Glomerular visceral epithelial cell (primary cell): ENCODE data around the gene AGBL3.
A peak's percentile ranks its signal among the peaks of the same experiment; 100 is the strongest.

Experiments
- DNase-seq: peaks from one replicate; pipeline ENCODE4 v3.0.0-alpha.2; 2016; ENCODE audit errors: extremely low spot score

The AGBL3 gene

DNA sequence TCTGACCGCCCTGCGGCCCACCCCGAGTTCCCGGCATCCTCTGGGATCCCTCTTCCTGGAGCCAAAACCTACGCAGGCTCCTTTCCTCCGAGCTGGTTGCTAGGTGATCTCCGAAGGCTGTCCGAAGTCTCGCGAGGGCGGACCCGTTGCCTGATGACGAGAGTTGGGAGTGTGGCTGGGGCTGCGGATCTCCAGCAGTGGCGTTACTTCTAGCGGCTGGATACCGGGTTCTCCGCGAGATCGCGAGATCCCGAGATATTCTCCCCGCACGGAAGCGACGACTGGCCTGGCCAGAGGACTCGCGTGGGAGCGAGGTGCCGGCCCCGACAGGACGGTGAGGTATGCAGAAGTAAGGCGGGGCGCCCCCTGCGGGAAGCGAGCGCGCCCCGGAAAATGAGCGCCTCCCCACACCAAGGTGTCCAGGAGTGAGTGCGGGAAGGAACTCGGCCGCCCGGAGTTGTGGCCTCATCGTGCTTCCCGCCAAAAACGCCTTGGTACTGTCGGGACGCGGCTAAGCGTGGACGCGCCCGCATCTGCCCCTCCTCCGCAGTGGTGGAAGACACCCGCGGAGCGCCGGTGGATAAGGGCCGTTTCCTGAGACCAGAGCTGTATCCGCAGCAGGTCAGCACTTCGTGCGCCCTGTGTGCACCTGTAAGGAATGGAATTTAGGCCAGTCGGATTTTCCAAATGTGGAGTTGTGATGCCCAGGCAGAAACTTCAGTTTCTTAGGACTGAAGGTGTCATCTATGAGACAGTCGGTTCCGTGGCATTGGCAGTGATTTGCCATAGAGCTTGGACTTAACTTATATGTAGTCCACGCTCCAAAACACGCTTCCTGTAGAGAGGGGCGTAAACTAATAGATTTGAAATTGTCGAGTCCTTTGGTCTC, at the start of gene AGBL3:
TSS of gene AGBL3 (plus strand) at position 146 of the 889 bp plus-strand sequence. CDS start 1,426 bp downstream, outside the sequence.
- DNase-seq, result peak; percentile 92

DNA sequence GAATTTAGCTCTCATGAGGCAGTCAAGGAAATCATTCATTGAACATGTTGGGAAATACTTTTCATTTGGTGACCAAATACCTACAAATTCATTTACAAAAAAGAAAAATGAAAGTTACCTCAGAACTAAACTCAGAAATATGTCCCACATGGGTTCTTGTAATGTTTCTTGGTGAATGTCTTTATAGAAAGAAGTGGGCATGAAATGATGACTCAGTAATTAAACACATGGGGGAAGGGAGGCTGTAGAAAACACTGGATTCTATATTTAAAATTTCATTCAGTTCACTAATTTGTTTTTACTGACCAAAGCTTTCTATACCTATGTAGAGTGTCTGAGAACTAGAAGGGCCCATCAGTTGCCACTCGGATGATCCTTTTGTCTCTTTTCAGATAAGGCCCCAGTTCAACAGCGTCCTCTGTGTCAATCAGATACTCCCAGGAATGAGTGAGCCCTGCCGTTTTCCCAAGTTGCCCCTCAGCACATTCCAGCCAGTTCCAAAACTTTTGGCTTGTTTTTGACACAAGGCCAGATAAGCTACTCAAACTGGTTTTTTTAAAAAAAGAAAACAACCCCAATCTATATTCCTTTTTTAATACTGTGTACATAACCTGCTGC, 49.3 kb upstream of the AGBL3 start:
- DNase-seq, result no peak

DNA sequence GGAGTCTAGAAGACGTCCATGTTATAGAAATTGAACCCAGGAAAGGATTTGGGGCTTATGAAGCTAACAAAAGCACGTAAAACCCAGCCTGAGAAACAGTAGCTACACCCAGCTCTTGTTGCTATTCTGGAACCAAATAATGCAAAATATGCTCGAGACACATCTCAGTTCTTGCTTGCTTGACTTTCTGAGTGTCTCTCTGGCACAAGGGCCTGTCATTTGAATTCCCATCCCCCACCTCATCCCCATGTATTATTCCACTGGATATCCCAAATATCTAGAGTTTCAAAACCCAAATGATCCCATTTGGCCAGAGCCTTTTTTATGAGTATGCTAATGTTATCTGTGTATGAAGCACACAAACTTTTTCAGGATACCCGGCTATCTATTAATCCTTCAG, 48.2 kb upstream of the AGBL3 start:
- no peak for DNase-seq

DNA sequence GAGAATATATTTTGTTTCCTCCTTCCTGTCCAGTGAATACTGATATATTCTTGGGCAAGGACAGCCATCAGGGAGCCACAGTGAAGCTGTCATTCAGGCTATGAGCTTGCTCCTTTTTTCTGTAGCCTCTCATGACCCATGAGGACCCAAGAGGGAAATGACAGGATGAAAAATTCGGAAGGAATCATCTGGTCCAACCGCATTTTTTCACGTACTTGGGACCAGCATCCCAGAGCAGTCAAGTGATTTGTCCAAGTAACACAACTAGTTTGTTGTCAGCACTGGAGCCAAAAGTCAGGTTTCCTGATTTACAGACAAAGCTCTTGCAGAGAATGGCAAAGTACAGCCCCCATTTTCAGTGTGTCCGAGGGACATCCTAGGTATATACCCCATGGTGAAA, 47.2 kb upstream of the AGBL3 start:
- no peak for DNase-seq

DNA sequence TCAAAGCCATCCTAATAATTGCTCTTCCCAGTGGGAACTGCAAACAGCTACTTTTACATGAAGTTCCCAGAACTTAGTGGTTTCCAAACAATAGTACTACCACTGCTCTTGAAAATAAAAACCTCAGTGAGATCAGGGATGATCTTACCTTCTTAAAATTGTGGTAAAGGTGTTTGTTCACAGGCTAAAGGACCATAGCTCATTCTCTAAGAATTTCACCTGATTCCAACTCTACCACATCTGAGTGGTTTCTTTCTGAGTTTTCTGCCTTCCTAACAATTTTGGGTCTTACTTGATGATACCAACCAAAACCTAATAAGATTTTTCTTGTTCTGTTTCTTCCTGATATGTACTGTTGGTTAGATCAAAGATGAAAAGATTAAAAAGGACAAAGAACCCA, 45.6 kb upstream of the AGBL3 start:
- peak; percentile 7 for DNase-seq

DNA sequence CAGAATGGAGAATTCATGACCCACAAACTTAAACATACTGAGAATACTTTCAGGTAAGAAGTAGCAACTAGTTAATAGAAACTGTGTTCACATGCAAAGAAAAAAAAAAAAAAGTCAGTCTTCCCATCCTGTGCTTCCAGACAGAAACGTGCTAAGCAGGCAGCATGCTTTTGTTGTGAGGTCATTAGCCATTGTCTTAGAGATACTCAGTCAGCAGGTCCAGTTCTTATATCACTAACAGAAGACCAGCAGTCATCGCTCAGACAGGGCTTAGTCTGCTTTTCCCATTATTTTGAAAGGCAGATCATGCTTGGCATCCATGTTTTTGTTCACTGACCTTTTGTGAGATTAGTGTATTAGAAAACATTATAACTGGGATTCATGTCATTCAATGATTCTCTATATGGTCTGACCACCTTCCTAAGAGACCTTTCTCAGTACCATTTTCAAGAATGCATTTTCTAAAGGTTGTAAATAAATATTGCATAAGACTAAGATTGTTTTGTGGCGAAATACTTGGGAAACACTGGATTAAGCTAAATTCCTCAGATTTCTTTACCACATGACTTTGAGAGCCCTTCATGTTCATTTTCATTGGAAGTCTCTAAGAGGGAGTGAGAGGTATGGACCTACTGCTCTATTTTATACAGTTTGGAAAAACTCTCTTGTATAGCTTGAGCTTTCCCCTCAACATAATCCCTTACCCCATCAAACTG, 45.0 kb upstream of the AGBL3 start:
- DNase-seq, result peak; percentile 87

DNA sequence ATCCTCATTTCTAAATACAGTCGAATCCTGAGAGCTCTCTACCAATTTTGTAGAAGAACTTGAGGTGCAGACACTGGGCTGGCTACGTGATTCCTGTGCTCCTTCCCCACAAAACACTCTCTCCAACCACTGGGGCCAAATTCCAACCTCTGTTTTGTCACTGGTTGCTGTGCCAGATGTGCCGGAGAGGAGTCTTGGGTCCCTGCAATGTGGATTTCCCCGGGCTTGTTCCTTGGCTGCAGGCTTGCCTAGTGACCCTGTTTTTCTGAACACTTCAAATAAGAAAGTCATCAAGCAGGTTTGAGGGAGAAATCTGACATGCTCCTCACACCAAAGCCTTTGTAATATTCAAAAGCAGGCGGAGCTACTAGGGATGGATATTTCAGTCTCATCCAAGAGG, 44.4 kb upstream of the AGBL3 start:
- no peak for DNase-seq

DNA sequence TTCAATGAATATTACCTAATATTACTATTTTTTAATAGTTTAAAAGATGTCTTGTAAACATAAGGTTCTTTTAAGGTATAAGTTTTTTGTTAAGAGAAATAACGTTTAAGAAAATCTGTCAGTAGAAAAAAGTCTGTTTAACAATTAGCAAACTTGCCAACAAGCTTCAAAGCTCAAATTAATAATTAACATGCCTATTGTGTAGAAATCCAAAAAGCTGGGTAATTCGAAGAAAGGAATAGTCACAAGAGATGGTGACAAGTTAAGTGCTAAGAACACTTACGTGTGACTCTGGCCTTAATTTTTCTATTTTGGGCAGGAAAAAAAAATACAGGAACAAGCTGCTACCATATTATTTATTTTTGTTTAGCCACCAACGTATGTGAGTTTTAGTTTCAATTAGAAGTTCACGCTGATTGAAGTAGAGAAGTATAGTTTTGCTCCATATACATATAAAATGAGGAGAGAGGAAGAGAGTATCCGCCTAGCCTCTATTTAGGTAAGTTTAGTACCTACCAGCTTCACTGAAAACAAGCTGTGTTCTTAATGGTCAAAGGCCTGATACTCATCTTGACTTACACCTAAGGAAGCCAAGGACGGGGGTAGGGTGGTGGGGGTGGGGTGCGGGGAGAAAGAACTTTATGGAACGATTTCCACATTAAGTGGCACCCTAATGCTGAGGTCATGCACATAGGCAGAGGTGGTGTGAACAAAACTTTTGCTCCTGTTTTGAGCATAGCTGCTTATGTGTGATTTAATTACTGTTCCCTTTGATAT, 43.4 kb upstream of the AGBL3 start:
- DNase-seq, result no peak

DNA sequence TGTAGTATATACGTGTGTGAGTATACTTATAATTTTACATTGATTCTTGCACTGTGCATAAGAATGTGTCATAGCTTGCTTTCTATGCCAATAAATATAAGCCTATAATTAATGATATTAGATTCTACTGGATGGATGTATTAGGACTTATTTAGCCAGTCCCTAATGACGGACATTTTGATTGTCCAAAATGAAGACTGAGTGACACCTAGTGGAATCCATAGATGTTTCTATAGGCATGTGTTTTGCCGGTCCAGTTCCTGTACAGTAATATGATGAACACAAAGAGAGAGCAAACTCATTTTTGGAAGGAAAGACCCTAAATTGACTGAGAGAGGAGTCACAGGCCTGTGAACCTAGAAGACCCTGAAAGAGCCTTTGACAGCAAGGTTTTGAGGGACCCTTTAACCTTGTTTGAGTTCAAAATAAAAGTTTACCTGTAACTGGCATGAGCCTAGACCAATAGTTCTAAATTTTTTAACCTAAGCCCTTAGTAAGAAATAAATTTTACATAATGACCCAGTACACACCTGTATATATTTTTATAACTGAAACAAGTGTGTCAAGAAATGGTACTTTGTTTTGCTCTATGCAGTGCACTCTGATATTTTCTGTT, 42.4 kb upstream of the AGBL3 start:
- no peak for DNase-seq

DNA sequence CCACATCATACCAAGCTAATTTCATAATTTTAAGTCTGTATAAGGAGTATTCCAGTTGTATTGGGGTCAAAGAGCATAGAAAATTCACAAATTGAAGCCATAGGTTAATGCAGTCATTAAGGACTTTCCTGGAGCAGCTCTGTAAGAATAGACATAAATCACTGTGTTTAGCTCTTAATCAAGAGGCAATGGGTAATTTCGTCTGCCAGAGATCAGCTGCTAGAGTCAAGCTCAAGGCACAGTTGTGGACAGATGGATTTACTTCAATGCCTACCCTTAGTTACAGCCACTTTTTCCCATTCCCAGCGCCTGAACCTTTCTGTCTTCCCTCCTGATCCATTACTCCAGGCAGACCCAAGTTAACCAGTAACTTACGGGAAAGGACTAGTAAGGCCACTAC, 40.6 kb upstream of the AGBL3 start:
- no peak for DNase-seq

DNA sequence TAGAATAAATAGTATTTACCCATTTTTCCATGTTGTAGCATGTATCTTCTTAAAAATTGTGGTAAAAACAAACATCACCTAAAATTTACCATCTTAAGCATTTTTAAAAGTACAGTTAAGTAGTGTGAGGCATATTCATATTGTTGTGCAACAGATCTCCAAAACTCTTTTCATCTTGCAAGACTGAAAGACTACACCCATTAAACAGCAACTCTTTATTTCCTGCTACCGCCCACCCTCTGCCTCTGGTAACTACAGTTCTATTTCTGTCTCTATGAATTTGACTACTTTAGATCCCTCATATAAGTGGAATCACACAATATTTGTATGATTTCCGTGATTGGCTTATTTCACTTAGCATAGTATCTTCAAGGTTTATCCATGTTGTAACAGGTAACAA, 40.0 kb upstream of the AGBL3 start:
- DNase-seq, result no peak

DNA sequence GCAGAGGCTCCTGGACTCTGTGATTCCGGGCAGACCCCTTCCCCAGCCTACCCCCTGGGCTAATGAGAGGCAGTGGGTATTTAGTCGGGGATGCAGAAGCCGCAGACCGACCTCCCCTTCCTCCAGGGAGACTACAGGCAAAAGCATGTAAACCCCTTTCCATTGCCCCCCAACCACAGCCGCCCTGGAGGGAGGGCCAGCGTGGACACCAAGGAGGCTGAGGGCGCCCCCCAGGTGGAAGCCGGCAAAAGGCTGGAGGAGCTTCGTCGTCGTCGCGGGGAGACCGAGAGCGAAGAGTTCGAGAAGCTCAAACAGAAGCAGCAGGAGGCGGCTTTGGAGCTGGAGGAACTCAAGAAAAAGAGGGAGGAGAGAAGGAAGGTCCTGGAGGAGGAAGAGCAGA, 39.0 kb upstream of the AGBL3 start:
- no peak for DNase-seq

DNA sequence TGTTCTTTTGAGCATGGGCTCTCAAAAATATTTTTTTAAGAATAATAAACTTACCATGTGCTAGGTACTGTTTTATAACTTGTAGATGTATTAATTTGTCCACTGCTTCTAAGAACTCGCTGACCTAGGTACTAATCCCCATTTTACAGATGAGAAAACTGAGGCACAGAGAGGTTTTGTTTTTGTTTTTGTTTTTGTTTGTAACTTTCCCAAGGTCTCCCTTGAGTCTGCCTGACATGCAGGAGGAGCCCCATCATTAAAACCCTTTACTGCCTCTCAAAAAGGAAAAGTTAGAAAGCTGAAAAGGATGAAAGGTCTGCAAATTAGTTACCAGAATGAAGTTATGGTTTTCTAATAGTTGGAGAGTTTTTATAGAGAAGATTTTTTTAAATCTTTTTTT, 38.5 kb upstream of the AGBL3 start:
- no peak for DNase-seq

DNA sequence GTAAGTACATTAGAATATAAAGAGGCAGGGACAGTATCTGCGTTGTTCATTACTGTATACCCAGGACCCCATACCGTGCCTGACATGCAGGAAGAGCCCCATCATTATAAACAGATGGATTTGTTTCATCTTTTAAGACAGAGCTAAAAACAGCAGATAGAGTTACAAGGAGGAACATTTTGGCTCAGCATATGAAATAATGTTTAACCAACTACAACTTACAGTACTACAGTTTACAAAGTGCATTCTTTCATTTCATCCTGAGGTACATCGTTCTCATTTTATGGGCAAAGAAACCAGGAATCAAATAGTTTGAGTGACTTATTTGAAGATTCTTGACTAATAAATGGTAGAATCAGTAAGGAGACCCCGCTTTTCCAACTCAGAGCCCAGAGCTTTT, 38.1 kb upstream of the AGBL3 start:
- DNase-seq, result no peak

DNA sequence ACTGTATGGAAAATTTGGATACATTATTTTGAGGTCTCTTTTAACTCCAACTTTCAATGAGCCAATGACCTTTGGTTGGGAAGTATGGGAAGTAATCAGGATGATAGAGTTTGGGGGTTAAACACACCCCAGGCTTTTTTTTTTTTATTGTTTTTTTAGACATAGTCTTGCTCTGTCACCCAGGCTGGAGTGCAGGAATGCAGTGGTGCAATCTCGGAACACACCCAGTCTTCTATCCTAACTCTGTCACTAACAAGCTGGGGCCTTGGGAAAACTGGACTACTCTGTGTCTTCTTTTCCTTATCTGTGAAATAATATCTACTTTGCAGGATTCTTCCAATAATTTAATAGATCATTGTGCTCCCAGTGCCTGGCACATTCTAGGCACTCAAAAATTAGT, 37.6 kb upstream of the AGBL3 start:
- DNase-seq, result no peak

DNA sequence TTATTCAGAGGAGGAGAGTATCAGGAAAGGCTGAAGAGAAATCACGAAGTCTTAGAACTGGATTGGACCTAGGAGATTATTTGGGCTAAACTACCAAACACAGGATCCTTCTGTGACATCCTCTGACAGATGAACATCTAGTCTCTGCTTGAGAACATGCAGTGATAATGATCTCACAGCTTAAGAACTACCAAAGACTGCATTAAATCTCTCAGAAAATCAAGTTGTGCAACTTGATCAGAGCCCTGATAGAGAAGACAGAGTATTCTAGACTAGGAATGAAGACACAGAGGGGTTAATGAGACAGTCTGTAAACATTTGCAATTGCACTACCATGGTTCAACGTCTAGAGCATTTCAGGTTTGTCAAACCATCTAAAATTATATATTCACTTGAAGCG, 37.1 kb upstream of the AGBL3 start:
- DNase-seq, result no peak

DNA sequence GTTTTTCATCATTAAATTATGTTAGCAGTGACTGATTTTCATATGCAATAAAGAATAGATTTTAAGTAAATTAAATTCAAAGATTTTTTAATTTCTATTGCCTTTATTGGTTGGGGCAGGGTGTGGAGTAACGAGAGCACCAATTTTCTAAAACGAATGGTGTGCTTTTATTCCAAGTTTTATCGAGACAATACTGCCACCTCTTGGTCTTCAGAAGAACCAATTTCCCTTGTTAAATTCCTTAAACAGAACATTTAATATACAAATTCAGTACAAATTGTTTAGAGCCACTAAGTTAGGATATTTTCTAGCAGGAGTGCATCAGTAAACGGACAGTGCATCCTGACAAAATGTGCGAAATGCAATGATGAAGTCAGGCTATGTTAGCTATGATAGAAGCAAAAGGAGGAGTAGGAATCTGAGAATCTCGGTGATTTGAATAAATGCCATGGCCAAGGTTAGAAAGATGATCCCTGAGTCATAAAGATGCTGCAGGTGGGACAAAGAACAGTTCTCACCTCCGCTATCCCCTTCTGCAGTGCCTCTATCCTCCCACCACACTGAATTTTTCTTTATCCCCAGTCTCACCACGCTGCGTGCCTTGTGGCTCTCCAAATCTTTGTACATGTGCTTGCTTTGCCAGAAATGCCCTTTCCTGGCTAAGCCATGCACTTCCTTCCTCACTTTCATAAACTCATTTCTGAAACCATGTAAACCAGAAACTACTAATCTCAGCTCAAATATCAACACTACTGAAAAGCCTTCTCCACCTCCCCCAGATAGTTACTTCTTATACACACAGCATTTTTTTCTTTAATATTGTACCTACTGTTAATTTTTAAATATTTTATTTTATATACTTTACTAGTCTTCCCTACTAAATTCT, 31.9 kb upstream of the AGBL3 start:
- no peak for DNase-seq

DNA sequence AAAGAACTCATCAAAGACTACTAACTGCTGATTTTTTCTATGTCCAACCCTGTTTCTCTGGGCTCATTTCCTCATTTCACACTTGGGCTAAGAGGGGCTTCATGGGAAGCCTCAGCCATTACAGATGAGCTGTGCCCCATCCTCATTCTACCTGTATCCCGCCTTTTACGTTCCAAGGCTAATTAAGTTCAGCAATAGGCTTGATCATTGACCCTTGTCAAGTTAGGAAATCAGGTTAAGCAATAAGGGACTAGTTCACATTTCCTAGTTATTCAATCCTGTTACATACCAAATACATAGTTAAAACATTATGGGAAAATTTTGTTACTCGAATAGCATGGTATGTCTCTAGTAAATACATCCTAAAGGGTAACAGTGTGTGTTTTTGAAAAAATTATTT, 29.3 kb upstream of the AGBL3 start:
- DNase-seq, result no peak

DNA sequence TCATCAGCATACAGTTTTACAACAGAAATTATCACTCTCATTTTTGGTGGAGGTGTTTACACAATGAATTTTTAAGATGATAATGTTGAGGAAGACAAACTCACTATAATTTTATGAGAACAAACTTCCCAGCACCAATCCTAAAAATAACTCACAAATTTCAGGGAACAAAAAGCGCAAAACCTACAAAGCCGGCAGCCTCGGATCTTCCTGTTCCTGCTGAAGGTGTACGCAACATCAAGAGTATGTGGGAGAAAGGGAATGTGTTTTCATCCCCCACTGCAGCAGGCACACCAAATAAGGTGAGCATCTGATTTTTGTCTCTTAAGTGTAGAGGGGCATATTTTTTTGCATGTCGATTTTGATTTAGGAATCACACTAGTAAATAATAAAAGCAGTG, 26.5 kb upstream of the AGBL3 start:
- no peak for DNase-seq

DNA sequence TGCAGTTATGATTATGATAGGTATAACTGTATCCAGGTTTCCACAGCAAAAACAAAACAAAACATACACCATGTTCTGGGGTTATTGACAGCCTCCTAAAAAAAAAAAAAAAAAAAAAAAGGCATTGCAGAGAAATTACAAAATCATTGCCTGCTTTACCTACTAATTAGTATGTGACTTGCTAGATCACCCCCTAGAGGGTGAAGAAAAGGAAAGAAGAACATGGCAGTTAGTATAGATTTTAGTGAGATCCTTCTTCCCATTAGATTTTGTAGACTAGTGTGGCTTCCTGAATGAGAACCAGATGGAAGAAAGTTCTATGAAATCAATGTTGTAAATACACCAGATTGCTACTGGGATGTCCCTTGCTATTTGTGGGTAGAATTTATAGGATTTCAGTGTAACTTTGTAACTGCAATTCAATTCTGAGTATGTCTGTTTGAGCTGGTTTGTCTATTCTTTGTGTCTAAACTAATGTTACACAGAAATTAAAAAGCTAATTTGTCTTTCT, 24.0 kb upstream of the AGBL3 start:
- DNase-seq, result no peak
